Measurements from ENCODE around the gene RBMS3.

RBMS3 gene

DNA sequence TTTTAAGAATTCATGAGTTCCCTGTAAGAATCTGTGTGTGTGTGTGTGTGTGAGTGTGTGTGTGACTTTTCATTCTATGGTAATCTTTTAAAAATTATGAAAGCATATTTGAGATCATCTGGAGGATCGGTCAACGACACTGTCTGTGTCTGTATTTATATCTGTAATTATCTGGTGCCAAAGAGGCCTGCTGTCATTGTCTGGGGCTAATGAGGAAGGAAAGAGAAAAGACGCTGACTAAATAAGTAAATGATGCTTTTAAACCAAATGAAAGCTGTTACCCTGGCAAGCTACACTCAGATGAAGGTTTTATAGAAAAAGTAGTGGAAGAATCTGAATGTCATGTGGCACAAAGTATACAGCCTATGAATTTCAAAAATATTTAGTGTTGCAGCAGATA is 439.8 kb downstream of the RBMS3 start:
- Histone ChIP-seq H3K27ac (ENCODE audit: low read length) (no peak overlapping the region), H3K36me3 (ENCODE audit: control insufficient read depth in 1 of 2, insufficient read depth in 2 of 2, low read length in 2 of 2) (no peaks in the 10 kb centered on the region), H3K4me1 (ENCODE audit: control insufficient read depth in 1 of 2, insufficient read depth in 2 of 2, low read length in 2 of 2) (no peaks in the 10 kb centered on the region), H3K9me3 (ENCODE audit: control insufficient read depth in 1 of 2, low read length in 2 of 2) (no peaks in the 10 kb centered on the region), H3K27me3 (ENCODE audit: low read depth, low read length) (no peaks in the 10 kb centered on the region), H3K4me3 (ENCODE audit: low read depth in 1 of 2, low read length in 2 of 2) (no peak overlapping the region)

DNA sequence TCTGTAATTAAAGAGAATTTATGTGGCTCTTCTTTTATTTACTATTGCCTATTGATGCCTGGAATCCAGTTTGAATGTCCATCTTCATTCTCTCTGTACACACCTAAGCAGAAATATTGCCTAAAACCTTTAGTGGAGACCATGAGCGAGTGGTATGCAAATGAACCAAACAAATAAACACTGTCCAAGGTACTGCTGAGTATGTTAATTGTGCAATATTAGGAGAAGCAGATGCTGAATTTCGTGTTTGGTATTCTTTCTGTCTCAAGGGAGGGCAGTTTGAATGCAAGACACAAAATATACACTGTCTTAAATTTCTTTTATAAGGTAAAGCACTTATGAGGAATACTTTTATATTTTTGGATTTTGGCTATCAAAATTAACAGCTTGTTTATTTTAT is 440.9 kb downstream of the RBMS3 start:
- Histone ChIP-seq H3K27me3 (ENCODE audit: low read depth, low read length) (no peaks in the 10 kb centered on the region), H3K36me3 (ENCODE audit: control insufficient read depth in 1 of 2, insufficient read depth in 2 of 2, low read length in 2 of 2) (no peaks in the 10 kb centered on the region), H3K4me3 (ENCODE audit: low read depth in 1 of 2, low read length in 2 of 2) (no peak overlapping the region), H3K9me3 (ENCODE audit: control insufficient read depth in 1 of 2, low read length in 2 of 2) (no peaks in the 10 kb centered on the region), H3K27ac (ENCODE audit: low read length) (no peak overlapping the region), H3K4me1 (ENCODE audit: control insufficient read depth in 1 of 2, insufficient read depth in 2 of 2, low read length in 2 of 2) (no peaks in the 10 kb centered on the region)

DNA sequence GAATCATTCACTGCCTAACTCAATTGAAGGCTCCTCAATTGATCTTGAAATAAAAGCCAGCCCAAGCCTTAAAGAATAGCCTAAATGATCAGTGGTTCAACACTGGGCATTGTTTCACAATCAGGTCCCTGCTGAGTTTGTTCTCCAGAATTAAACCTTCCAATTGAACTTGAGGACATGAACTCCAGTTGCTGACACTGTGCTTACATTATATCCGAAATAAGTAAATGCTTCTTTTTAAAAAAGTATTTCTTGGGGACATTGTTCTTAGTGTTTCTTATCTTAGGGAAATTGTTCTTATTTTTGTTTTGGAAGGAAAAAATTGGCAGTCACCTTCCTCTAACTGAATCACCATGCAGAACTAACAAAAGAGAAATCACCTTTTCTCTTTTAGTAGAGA is 450.2 kb downstream of the RBMS3 start:
- H3K4me1 ChIP-seq (ENCODE audit: control insufficient read depth in 1 of 2, insufficient read depth in 2 of 2, low read length in 2 of 2), result no peaks in the 10 kb centered on the region
- no peaks in the 10 kb centered on the region for H3K27me3 ChIP-seq (ENCODE audit: low read depth, low read length)
- no peak overlapping the region for H3K4me3 ChIP-seq (ENCODE audit: low read depth in 1 of 2, low read length in 2 of 2)
- no peak overlapping the region for H3K27ac ChIP-seq (ENCODE audit: low read length)
- no peaks in the 10 kb centered on the region for H3K9me3 ChIP-seq (ENCODE audit: control insufficient read depth in 1 of 2, low read length in 2 of 2)
- no peaks in the 10 kb centered on the region for H3K36me3 ChIP-seq (ENCODE audit: control insufficient read depth in 1 of 2, insufficient read depth in 2 of 2, low read length in 2 of 2)

DNA sequence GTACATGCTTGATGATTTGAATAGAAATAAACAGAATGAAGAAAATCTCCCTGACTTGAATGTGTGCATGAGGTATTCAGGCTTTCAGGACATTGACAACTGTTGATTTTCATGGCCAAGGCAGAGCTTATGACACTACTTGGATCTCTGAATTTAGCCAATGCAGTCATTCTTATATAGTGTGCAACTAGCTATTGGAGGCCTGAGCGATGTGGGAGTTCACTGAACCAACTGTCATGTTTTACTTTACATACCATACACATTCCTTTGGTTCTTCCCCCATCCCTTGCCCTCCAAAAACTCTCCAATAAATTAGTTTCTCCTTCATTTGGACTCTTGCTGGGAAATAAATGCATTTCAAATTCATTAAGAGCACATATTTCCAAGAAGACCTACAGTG is 460.4 kb downstream of the RBMS3 start:
- peaks cover 0 to 5% of the 10 kb centered on the region in 2 donors for H3K4me1 ChIP-seq (ENCODE audit: control insufficient read depth in 1 of 2, insufficient read depth in 2 of 2, low read length in 2 of 2)
- H3K9me3 ChIP-seq (ENCODE audit: control insufficient read depth in 1 of 2, low read length in 2 of 2), result no peaks in the 10 kb centered on the region
- no peaks in the 10 kb centered on the region for H3K36me3 ChIP-seq (ENCODE audit: control insufficient read depth in 1 of 2, insufficient read depth in 2 of 2, low read length in 2 of 2)
- no peaks in the 10 kb centered on the region for H3K27me3 ChIP-seq (ENCODE audit: low read depth, low read length)
- no peak overlapping the region for H3K4me3 ChIP-seq (ENCODE audit: low read depth in 1 of 2, low read length in 2 of 2)
- no peak overlapping the region for H3K27ac ChIP-seq (ENCODE audit: low read length)

DNA sequence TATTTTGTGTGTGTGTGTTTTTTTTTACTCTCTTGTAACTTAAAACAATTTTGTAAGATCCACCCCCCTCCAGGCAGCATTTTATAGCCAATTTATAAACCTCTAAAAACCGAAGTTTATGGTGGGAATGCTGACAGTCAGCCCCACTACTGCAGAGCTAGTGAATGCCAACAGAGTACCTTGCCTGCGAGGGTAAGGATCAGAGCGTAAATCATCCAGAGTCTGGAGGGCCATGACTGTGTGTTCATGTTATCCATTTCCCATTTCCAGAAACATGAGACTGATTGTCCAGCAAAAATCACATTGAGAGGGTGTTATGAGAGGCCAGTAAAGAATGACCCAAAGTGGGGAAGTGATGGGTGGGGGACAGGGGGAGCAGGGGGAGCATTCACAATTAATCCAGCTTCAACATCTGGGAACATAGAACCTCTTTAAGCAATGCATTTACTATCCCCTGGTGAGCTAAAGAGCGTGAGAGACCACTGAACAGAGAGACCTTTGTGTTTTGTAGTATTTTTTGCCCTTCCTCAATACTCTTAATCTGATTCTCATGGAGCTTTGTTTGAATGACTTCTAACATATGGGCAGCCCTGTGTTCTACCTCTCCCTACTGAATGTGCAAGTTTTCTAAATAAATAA is 464.5 kb downstream of the RBMS3 start:
- no peaks in the 10 kb centered on the region for H3K9me3 ChIP-seq (ENCODE audit: control insufficient read depth in 1 of 2, low read length in 2 of 2)
- no peaks in the 10 kb centered on the region for H3K36me3 ChIP-seq (ENCODE audit: control insufficient read depth in 1 of 2, insufficient read depth in 2 of 2, low read length in 2 of 2)
- no peaks in the 10 kb centered on the region for H3K4me1 ChIP-seq (ENCODE audit: control insufficient read depth in 1 of 2, insufficient read depth in 2 of 2, low read length in 2 of 2)
- no peak overlapping the region for H3K4me3 ChIP-seq (ENCODE audit: low read depth in 1 of 2, low read length in 2 of 2)
- no peaks in the 10 kb centered on the region for H3K27me3 ChIP-seq (ENCODE audit: low read depth, low read length)
- no peak overlapping the region for H3K27ac ChIP-seq (ENCODE audit: low read length)

DNA sequence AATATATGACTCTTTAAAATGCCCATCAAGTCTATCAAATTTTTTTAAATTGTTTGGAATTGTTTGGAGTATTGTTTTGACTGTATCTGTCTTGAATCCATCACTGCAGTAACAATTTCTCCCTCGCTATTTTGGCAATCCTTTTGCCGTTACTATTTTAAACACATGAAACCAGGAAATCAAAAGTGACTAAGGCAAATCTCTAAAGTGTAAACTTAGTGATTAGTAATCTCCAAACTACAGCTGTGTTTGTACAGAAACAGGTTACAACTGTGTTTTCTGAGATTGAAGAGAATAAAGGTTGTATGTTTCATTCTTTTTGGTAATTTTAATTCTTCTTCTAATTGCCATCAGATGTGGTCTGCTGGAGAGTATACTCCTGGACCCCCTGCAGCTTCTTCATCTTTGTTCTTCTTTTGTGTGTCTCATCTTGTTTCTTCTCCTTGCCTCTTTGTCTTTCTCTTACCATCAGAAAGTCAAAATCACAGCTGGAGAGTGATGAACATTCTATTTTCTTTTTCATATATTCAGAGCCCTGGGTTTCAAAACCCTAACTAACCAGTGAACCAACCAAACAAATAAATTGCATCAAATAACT is 465.4 kb downstream of the RBMS3 start:
- no peaks in the 10 kb centered on the region for H3K36me3 ChIP-seq (ENCODE audit: control insufficient read depth in 1 of 2, insufficient read depth in 2 of 2, low read length in 2 of 2)
- no peaks in the 10 kb centered on the region for H3K4me1 ChIP-seq (ENCODE audit: control insufficient read depth in 1 of 2, insufficient read depth in 2 of 2, low read length in 2 of 2)
- H3K27ac ChIP-seq (ENCODE audit: low read length), result no peak overlapping the region
- no peak overlapping the region for H3K4me3 ChIP-seq (ENCODE audit: low read depth in 1 of 2, low read length in 2 of 2)
- no peaks in the 10 kb centered on the region for H3K27me3 ChIP-seq (ENCODE audit: low read depth, low read length)
- no peaks in the 10 kb centered on the region for H3K9me3 ChIP-seq (ENCODE audit: control insufficient read depth in 1 of 2, low read length in 2 of 2)

DNA sequence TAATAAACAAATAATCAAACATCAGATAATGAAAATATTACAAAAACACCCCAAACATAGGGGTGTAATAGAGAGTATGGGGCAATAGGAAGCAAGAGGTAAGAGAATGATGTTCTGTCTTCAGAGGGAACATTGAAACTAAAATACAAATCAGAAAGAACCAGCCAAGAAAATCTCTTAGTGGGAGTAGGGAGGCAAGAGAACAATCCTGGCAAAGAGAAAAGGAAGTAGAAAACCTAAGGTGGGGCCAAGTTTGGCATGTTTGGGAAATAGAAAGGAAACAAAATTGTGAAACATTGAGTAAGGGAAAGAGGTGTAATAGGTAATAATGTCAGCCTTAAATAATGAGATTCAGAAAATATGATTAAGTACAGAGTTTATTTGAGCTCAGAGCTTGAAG is 467.1 kb downstream of the RBMS3 start:
- Histone ChIP-seq H3K36me3 (ENCODE audit: control insufficient read depth in 1 of 2, insufficient read depth in 2 of 2, low read length in 2 of 2) (no peaks in the 10 kb centered on the region), H3K4me1 (ENCODE audit: control insufficient read depth in 1 of 2, insufficient read depth in 2 of 2, low read length in 2 of 2) (no peaks in the 10 kb centered on the region), H3K4me3 (ENCODE audit: low read depth in 1 of 2, low read length in 2 of 2) (no peak overlapping the region), H3K27me3 (ENCODE audit: low read depth, low read length) (no peaks in the 10 kb centered on the region), H3K9me3 (ENCODE audit: control insufficient read depth in 1 of 2, low read length in 2 of 2) (no peaks in the 10 kb centered on the region), H3K27ac (ENCODE audit: low read length) (no peak overlapping the region)

DNA sequence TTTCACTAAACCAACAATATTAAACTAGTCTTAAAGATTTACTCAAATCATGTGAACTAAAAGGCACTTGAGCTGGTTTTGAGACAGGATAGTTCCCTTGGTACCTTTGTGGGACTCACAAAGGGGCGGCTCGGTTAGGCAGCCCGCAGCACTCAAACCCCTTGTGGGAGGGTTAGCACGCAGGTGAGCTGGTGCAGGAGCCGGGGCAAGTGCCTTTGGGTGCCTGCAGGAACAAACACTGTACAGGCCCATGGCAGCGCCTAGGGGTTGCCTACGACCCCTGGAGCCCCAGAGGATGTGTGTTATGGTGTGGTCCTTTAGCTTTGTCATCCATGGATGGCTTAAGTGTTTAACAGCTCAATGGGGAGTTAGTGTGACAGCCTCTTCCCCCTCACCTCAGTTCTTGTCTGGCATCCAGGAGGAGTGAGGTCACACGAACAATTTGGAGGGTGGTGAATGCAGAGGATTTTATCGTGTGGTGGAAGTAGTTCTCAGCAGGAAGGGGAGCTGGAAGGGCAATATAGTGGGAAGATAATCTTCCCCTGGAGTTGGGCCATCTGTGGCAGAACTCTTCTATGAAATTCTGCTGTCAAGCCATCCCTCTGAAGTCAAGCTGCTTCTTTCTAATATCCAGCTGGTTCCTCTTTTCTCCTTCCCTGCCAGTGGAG is 470.9 kb downstream of the RBMS3 start:
- Histone ChIP-seq H3K27me3 (ENCODE audit: low read depth, low read length) (no peaks in the 10 kb centered on the region), H3K27ac (ENCODE audit: low read length) (no peak overlapping the region), H3K9me3 (ENCODE audit: control insufficient read depth in 1 of 2, low read length in 2 of 2) (no peaks in the 10 kb centered on the region), H3K4me3 (ENCODE audit: low read depth in 1 of 2, low read length in 2 of 2) (no peak overlapping the region), H3K4me1 (ENCODE audit: control insufficient read depth in 1 of 2, insufficient read depth in 2 of 2, low read length in 2 of 2) (no peaks in the 10 kb centered on the region), H3K36me3 (ENCODE audit: control insufficient read depth in 1 of 2, insufficient read depth in 2 of 2, low read length in 2 of 2) (no peaks in the 10 kb centered on the region)

DNA sequence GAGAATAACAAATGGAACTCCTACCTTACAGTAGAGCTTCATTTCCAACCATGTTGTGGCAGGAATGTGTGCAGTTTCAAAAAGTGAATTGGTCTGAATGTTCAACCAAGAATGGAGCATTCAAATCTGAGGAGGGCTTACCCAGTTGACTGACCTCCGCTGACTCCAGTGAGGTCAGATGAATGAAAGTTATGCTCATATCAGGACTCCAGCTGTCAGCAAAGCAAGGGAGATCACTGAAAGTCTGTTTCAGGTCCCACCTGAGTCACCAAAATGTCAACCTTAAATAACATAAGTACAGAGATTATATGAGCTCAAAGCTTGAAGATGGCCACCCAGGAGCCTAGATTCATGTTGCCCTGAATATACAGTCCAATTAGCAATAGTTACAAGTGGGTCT is 473.5 kb downstream of the RBMS3 start:
- H3K9me3 ChIP-seq (ENCODE audit: control insufficient read depth in 1 of 2, low read length in 2 of 2), result no peaks in the 10 kb centered on the region
- H3K27me3 ChIP-seq (ENCODE audit: low read depth, low read length), result no peaks in the 10 kb centered on the region
- H3K4me1 ChIP-seq (ENCODE audit: control insufficient read depth in 1 of 2, insufficient read depth in 2 of 2, low read length in 2 of 2), result peaks cover under 1% of the 10 kb centered on the region in 2 donors
- H3K27ac ChIP-seq (ENCODE audit: low read length), result no peak overlapping the region
- H3K36me3 ChIP-seq (ENCODE audit: control insufficient read depth in 1 of 2, insufficient read depth in 2 of 2, low read length in 2 of 2), result no peaks in the 10 kb centered on the region
- no peak overlapping the region for H3K4me3 ChIP-seq (ENCODE audit: low read depth in 1 of 2, low read length in 2 of 2)

DNA sequence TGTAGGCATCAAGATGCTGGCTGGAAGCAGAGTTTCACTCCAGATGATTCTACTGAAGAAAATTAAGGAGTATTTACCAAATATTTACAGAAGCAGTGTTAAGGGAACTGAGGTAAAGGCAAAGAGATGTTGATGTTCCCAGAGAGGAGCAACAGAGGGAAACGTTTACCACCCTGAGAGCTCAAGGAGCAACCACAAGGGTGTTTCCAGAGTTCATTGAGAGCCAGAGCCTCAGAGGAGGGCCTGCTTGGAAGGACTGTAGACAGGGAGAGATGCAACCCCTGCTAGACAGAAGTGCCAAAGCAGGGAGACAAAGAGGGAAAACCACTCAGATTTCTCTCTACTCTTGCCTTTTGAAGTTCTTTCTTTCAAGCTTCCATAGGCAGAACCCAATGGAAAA is 474.5 kb downstream of the RBMS3 start:
- no peaks in the 10 kb centered on the region for H3K27me3 ChIP-seq (ENCODE audit: low read depth, low read length)
- no peak overlapping the region for H3K27ac ChIP-seq (ENCODE audit: low read length)
- no peaks in the 10 kb centered on the region for H3K9me3 ChIP-seq (ENCODE audit: control insufficient read depth in 1 of 2, low read length in 2 of 2)
- no peaks in the 10 kb centered on the region for H3K36me3 ChIP-seq (ENCODE audit: control insufficient read depth in 1 of 2, insufficient read depth in 2 of 2, low read length in 2 of 2)
- H3K4me1 ChIP-seq (ENCODE audit: control insufficient read depth in 1 of 2, insufficient read depth in 2 of 2, low read length in 2 of 2), result peaks cover 6 to 11% of the 10 kb centered on the region in 2 donors
- H3K4me3 ChIP-seq (ENCODE audit: low read depth in 1 of 2, low read length in 2 of 2), result no peak overlapping the region

DNA sequence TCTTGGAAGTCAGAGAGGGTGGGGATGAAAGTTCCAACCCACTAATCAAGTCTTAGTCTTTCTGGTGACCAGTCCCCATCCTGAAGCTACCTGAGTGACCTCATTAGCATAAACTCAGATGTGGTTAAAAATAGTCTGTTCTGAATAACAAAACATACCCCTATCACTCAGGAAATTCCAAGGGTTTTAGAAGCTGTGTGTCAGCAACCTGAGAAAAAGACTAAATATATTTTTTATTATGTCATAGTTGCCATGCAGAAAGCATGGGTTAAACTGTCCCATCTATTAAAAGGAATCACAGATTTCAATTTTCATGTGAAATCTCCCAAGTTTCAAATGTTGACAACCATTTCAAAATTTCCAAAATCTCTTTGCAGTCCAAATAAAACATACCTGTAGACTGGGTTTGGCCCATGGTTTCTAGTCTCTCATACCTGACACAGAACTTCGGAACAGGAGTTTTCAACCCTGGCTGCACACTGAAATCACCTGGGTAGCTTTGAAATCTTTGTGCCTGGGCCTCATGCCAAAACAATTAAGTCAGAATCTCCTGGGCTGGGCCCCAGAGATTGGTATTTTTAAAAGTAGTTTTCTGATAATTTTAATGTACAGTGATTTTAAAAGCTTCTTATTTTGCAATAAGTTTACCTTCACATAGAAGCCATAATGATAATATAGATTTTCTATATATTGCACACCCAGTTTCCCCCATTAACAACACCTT is 476.3 kb downstream of the RBMS3 start:
- H3K27ac ChIP-seq (ENCODE audit: low read length), result no peak overlapping the region
- no peaks in the 10 kb centered on the region for H3K9me3 ChIP-seq (ENCODE audit: control insufficient read depth in 1 of 2, low read length in 2 of 2)
- H3K4me1 ChIP-seq (ENCODE audit: control insufficient read depth in 1 of 2, insufficient read depth in 2 of 2, low read length in 2 of 2), result peaks cover 6 to 12% of the 10 kb centered on the region in 2 donors
- no peaks in the 10 kb centered on the region for H3K27me3 ChIP-seq (ENCODE audit: low read depth, low read length)
- H3K4me3 ChIP-seq (ENCODE audit: low read depth in 1 of 2, low read length in 2 of 2), result no peak overlapping the region
- no peaks in the 10 kb centered on the region for H3K36me3 ChIP-seq (ENCODE audit: control insufficient read depth in 1 of 2, insufficient read depth in 2 of 2, low read length in 2 of 2)
